Measurements from ENCODE around the gene TBC1D13.
"Not testable (repeated sequence)": the region's sequence is repeated elsewhere in the genome, so short reads cannot be mapped to it uniquely, and the experiment has no call there.

The TBC1D13 gene

GRCh38 chr9:128785427-128785826, 1.6 kb upstream of the TBC1D13 start:
- no peak for DNase-seq (ENCODE audit: low read depth)

GRCh38 chr9:128787659-128788058, 606 bp downstream of the TBC1D13 start:
- DNase-seq (ENCODE audit: low read depth) = no peak

GRCh38 chr9:128788445-128788844, 1.4 kb downstream of the TBC1D13 start:
- DNase-seq (ENCODE audit: low read depth) = no peak

- DNase-seq (ENCODE audit: low read depth) = no peak
Observed at GRCh38 chr9:128790536-128790935, 3.5 kb downstream of the TBC1D13 start.

GRCh38 chr9:128792134-128792533, 5.1 kb downstream of the TBC1D13 start:
- no peak for DNase-seq (ENCODE audit: low read depth)

- no peak for DNase-seq (ENCODE audit: low read depth)
Observed at GRCh38 chr9:128792978-128793686, 6.1 kb downstream of the TBC1D13 start.

GRCh38 chr9:128794961-128795360, 7.9 kb downstream of the TBC1D13 start:
- not testable (repeated sequence) for DNase-seq (ENCODE audit: low read depth)

- no peak for DNase-seq (ENCODE audit: low read depth)
Observed at GRCh38 chr9:128798896-128799295, 11.8 kb downstream of the TBC1D13 start.

- DNase-seq (ENCODE audit: low read depth) = no peak
Observed at GRCh38 chr9:128800061-128800460, 13.0 kb downstream of the TBC1D13 start.

- no peak for DNase-seq (ENCODE audit: low read depth)
Observed at GRCh38 chr9:128802482-128802881, 15.4 kb downstream of the TBC1D13 start.

GRCh38 chr9:128805661-128806060, 18.6 kb downstream of the TBC1D13 start:
- DNase-seq (ENCODE audit: low read depth) = no peak

- no peak for DNase-seq (ENCODE audit: low read depth)
Observed at GRCh38 chr9:128807827-128808226, 20.8 kb downstream of the TBC1D13 start.

- DNase-seq (ENCODE audit: low read depth) = no peak
Observed at GRCh38 chr9:128808543-128808942, 21.5 kb downstream of the TBC1D13 start.

GRCh38 chr9:128809036-128809599, 22.1 kb downstream of the TBC1D13 start:
- DNase-seq (ENCODE audit: low read depth) = no peak

- DNase-seq (ENCODE audit: low read depth) = no peak
Observed at GRCh38 chr9:128809831-128810230, 22.8 kb downstream of the TBC1D13 start.

GRCh38 chr9:128810873-128811272, 23.8 kb downstream of the TBC1D13 start:
- no peak for DNase-seq (ENCODE audit: low read depth)

- DNase-seq (ENCODE audit: low read depth) = peak; percentile 76
Observed at GRCh38 chr9:128818099-128818838, 31.2 kb downstream of the TBC1D13 start, which contains the start of gene ENDOG. Gene ENDOG, plus strand, starts transcription at chr9:128818500. Its CDS starts 185 bp downstream, at chr9:128818685.

- no peak for DNase-seq (ENCODE audit: low read depth)
Observed at GRCh38 chr9:128818839-128819715, 32.0 kb downstream of the TBC1D13 start.

- DNase-seq (ENCODE audit: low read depth) = no peak
Observed at GRCh38 chr9:128819716-128820664, 32.9 kb downstream of the TBC1D13 start.

- DNase-seq (ENCODE audit: low read depth) = no peak
Observed at GRCh38 chr9:128820665-128821583, 33.9 kb downstream of the TBC1D13 start.
